LHCN-M2 (cell line): ENCODE results near the gene PCSK5. TPM values are rescaled to one million over a fixed set of nuclear protein-coding genes. Genes with fewer than 3 reads are reported as not detected.

Source experiments
- DNase-seq: peaks from one replicate; pipeline ENCODE4 v3.0.0-alpha.2; 2012; ENCODE audit warnings: low read depth
- total RNA-seq: library from RNA; depleted of rRNA; stranded (reverse); fragments of >200 nt; gene quantifications from 2 replicates; pipeline ENCODE4 v1.2.3, GENCODE V29; 2014

The PCSK5 gene
- total RNA-seq, 1 experiment from 2014 or later = 11.9 TPM

DNA sequence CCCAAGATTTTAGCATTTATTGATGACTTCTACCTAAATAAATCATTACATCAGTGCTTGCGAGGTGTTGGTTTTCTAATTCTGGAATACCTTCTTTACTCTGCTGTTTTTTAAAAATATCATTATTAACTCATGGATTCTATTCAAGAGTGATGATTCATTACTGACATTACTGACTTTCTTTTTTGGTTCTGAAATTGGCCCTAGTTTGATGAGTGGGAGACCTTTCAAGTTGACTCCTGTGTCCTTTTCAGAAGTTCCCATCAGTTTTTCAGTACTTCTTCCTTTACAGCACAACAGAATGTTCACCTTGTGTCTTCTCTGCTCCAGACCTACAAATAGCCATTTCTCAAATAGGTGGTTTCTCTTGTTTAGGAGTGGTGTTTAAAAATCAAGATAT, 114.1 kb downstream of the PCSK5 start:
- DNase-seq = no peak

DNA sequence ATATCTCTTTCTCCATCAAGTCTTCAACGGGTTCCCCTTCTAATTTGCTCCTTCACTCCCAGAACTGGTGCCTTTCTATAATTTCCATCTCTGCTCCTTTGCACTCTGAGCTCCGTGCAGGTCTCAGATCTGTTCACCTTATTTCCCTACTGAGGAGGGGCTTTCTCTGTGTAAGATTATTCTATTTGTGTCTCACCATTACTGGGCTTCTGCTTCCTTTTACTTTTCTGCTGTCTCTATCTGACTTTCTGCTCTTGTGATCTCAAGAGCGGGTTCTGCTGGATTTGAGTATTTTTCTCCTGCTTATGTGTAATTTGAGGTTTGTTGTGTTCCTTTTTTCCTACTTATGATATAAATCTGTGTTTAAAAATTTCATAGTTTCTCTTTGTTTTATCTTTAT, 117.5 kb downstream of the PCSK5 start:
- no peak for DNase-seq

DNA sequence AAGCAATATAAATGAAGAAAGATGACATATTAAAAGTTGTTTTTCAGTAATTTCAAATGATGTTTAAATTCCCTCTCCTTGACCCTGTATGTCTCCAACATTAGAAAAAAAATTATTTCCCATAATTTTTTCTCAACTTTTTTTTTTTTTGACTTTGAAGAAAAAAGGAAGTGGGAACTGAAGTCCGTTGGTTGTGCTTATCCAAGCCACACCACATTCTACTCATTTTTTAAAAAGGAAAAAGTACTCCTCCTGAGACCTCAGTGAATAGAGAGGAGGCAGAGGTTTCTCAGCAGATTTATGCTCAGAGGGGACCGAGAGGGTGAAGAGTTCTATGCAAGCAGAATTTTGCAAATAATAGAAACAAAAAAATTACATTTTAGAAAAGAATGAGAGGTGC, 123.3 kb downstream of the PCSK5 start:
- no peak for DNase-seq

DNA sequence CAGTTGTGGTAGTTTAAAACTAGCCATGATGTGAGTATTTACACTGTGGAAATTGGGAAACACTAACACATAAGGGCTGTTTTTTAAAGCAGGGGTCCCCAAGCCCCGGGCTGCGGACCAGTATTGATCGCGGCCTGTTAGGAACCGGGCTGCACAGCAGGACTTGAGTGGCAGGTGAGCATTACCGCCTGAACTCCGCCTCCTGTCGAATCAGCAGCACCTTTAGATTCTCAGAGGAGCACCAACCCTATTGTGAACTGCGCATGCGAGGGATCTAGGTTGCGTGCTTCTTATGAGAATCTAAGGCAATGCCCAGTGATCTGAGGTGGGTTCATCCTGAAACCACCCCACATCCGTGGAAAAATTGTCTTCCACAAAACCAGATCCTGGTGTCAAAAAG, 127.8 kb downstream of the PCSK5 start:
- DNase-seq = no peak

- no peak for DNase-seq
Measured at GRCh38 chr9:76018761-76019160, 128.3 kb downstream of the PCSK5 start.

DNA sequence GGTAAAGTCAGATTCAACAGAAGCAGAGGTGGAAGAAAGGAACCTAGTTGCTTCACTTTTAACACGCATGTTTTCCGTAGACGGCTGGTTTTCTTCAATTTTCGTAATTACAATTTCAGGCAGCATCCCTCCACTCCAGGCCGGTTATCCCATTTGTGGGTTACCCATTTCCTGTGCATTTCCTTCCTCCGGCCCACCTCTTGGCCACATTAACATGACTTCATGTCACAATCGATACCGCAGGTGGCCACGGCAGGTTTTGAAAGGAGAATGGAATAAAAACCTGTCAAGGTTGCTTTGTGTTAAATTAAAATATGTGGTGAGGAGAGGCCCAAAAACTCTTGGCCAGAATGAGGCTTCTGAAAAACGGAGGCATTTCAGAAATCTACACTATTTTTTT, 130.2 kb downstream of the PCSK5 start:
- no peak for DNase-seq

- DNase-seq = no peak
Measured at GRCh38 chr9:76022317-76022716, 131.8 kb downstream of the PCSK5 start.

DNA sequence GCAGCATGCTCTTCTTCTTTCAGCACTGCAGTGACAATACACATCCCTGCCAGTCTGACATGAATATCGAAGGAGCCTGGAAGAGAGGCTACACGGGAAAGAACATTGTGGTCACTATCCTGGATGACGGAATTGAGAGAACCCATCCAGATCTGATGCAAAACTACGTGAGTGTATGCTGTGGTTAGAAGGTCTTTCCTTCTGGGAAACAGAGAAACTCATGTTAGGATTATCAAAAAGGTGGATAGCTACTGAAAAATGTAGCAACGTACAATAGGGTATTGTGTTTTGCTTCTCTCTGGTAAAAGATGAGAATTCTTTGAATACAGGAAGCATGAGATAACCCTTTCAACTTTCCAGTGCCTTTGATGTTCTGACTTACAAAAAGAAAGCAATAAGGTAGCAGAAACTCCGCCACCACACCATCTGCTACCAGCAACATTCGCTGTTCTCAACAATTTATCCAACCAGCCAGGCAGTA, 133.3 kb downstream of the PCSK5 start:
- DNase-seq = no peak

- no peak for DNase-seq
Measured at GRCh38 chr9:76025286-76025685, 134.8 kb downstream of the PCSK5 start.

DNA sequence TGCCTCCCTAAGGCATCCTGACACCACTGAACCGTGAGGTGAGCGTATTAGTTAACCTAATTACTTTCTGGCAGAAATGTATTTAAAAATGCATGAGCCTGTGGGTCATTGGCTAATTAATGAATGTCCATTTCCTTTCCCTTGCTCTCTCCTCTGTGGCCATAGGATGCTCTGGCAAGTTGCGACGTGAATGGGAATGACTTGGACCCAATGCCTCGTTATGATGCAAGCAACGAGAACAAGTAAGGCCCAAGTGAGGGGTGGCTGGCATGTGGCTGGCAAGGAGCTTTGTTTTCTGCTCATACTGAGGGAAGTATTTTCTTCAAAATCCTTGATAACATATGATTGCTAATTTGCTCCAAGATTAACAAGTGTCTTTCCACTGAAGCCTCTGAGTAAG, 136.3 kb downstream of the PCSK5 start:
- no peak for DNase-seq

- no peak for DNase-seq
Measured at GRCh38 chr9:76027416-76027815, 136.9 kb downstream of the PCSK5 start.

DNA sequence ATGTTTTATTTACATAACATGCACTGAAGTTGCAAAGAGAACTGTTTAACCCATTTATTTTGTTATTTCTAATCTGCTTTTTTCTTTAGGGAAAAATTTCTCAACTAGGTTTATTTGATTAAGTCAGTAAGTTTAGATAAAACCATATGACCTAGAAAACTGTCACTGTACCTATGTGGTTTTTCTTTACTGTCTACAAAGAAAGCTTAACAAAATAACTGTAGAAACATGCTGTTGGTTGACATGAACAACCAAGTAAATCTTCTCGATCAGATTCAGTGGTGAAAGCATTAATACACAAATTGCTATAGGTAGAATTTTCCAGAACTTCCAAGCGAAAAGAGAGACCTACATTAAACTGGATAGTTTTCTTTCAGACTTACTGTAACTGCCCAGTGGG, 137.4 kb downstream of the PCSK5 start:
- no peak for DNase-seq

DNA sequence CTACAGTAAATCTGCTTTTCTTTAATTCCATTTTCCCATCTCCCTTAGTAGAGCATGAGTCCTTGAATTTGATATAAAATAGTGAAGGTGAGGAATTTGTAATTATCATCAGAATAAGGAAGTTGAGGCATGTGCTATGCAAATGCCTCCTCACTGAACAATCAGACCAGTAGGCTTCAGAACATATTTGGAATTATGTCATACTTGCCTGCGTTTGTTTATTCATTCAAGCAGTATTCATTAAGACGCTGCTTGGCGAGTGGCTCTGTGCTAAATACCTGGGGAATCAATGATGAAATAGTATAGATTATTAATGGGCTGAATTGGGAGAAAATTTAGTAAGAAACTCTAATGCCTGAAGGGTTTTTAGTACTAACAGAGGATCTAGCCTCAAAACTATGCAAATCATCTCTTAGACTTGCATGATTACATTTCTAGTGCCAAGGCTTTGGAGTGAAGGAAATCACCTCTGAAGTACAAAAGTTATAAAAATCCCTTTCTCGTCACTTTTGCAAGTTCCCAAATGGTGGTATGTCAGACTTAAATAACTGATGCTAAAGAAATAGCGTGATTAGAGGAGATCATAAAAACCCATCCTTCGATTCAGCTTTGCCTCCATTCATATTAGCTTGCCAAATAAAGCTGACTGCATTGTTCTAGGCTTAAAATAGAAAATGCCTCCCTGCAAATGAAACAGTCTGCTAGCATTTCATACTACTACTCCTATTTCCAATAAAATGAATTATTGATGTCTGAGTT, 141.7 kb downstream of the PCSK5 start:
- DNase-seq = no peak

DNA sequence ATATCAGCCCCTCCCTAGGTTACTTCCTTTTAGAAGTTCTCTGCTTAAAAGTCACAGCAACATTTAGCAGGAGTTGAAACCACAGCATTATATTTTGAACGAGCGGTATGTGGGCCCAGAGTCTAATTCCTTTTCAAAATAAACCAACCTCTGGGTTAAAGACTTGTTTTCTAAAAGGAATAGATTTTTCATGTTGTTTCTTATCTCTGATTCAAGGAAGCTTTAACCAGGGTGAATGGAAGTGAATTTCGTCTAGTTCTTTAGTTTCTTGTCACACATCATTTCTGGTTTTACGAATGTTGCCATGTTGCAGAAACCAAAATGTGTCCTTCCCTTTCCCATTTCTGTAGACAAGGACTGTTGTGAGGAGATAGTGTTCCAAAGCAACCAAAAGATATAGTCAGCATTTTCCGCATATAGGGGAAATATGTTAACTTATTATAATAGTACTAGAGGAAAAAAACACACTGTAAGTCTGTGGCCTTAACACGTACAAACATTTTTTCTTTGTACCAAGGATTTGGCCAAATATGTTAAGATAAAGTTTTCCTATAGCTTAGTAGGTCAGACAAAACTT, 142.4 kb downstream of the PCSK5 start:
- DNase-seq = no peak

GRCh38 chr9:76034049-76034448, 143.6 kb downstream of the PCSK5 start:
- DNase-seq = no peak

DNA sequence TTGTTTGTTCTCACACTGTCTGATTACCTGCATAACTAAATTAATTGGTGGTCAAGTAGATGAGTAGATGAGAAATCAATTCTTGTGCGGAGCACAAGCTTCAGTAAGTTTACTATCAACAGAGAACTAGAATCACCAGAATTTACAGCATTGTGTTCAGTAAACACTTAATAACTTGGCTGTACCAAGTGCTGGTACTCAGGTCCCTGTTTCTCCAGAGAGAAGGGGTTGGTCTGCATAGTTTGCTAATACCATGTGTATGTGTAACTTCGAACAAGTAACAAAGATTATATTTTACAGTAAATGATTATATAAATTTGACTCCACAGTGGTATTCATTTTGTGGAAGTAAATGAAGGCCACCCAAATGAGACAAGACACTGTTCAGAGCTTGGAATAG, 146.3 kb downstream of the PCSK5 start:
- no peak for DNase-seq

GRCh38 chr9:76037587-76038225, 147.2 kb downstream of the PCSK5 start:
- no peak for DNase-seq

- DNase-seq = no peak
Measured at GRCh38 chr9:76038431-76038830, 148.0 kb downstream of the PCSK5 start.

DNA sequence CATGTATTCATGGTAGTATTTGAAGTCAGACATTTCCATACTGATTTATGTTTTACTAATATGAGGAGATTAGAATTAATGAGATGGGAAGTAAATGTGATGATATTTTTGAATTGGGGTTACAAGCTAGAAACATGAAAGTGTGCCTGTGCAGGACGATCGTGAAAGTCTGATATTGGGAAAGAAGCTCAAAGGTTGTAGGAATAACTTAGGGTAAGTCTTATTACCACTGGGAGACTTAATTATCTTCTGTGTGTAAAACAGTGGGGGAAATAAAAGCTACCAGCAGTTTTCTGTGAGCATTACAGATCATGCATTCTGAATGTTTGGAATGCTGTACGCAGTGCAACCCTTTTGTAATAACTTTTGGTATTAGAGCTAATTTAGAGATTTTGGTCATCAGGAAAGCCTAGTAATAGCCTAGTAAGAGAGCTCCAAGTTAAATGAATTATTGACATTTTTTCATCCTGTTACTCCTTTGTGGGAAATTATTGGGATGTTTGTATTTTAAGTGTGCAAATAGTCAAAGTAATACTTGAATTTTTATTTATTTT, 153.9 kb downstream of the PCSK5 start:
- DNase-seq = no peak

DNA sequence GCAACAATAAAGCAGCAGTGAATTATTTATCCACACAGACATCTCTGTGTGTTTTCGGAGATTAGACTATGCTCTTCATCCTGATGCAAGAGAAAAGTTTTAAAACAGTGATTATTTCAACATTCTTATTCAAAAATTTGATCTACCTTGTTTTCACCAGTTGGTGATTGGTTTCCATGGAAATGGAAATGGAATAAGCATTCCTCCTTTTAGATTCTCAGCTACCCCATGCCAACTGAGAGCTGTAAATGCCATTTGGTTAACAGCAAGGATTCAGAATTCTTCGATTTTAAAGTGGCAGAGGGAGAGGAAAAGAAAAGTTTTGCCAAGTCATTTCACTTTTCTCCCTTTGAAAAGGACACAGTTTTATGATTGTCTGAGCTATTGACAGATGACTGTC, 154.7 kb downstream of the PCSK5 start:
- DNase-seq = peak; percentile 3

DNA sequence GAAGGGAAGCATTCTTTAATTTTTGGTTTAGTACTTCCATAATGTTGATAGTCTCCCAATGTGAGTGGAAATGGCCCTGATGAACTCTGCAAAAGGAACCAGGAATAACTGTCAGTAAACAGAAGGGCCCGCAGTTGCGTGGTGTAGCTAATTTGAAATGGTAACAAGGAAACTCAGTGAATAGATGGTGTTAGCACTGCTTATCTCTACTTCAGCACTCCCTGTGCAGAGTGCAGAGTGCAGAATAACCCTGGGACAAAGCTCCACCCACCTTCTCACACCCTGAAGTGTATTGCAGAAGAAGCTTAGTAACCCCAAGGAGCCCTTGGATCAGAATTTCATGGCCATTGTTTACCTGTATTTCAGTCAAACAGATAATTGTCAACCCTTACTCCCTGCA, 158.9 kb downstream of the PCSK5 start:
- no peak for DNase-seq

DNA sequence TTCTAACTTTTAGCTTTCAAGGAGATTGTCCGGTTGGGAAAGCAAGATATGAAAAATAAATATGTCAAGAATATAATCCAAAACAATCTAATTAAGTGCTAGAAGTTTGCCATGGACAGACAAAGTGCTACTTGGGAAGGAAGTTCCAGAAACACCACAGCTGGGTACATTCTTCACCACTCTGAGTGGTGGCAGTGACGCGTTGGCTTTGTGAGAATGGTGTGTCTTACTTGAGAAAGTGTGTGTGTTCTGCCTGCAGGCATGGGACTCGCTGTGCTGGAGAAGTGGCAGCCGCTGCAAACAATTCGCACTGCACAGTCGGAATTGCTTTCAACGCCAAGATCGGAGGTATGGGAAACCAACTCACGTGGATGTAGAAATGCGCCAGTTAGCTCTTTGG, 177.2 kb downstream of the PCSK5 start:
- DNase-seq = no peak

- DNase-seq = no peak
Measured at GRCh38 chr9:76077537-76077936, 187.1 kb downstream of the PCSK5 start.
